K562 (cell line): ENCODE data around the gene HAUS7. TPM values are rescaled to one million over a fixed set of nuclear protein-coding genes. Genes with fewer than 3 reads are reported as not detected.

ENCODE experiments used
- DEAF1 ChIP-seq: fragments of 450-650 bp; formaldehyde crosslinking; IDR thresholded peaks from 2 replicates; pipeline ENCODE4 v1.4.0; 2020; ENCODE audit warnings: mild to moderate bottlenecking, moderate library complexity
- EGR1 ChIP-seq: fragments of 450-650 bp; conservative IDR thresholded peaks from 2 replicates; pipeline ENCODE4 v1.6.1; 2017; ENCODE audit warnings: mild to moderate bottlenecking
- FOXA1 ChIP-seq: fragments of 450-650 bp; IDR thresholded peaks from 2 replicates; pipeline ENCODE4 v1.6.1; 2016; ENCODE audit warnings: mild to moderate bottlenecking, borderline replicate concordance
- FOXK1 ChIP-seq: sonication (generic); formaldehyde crosslinking; IDR thresholded peaks from 2 replicates; pipeline ENCODE4 v1.8.0; 2022; ENCODE audit warnings: missing genetic modification reagents, mild to moderate bottlenecking, borderline replicate concordance
- GATAD2B ChIP-seq: fragments of 450-650 bp; IDR thresholded peaks from 2 replicates; pipeline ENCODE4 v1.6.1; 2017; ENCODE audit warnings: mild to moderate bottlenecking, borderline replicate concordance
- MCM3 ChIP-seq: fragments of 450-650 bp; IDR thresholded peaks from 2 replicates; pipeline ENCODE4 v1.6.1; 2016
- MYC ChIP-seq, 2 experiments: fragments of 250-450 bp in 1 of 2; sonication (Bioruptor Pico) in 1 of 2; IDR thresholded peaks; 2 replicates each; pipeline versions ENCODE4 v1.5.1 to v1.6.1; 2012 to 2021; ENCODE audit warnings: low read depth in 2 of 2, borderline replicate concordance in 1 of 2, improper control_type of control experiment in 1 of 2, low read length in 1 of 2, mild to moderate bottlenecking in 1 of 2, moderate library complexity in 1 of 2
- NFE2 ChIP-seq: IDR thresholded peaks from 2 replicates; pipeline ENCODE4 v1.6.1; 2014; ENCODE audit warnings: antibody characterized with exemption, low read depth
- NFIC ChIP-seq: fragments of 450-650 bp; IDR thresholded peaks from 2 replicates; pipeline ENCODE4 v1.6.1; 2017; ENCODE audit warnings: mild to moderate bottlenecking, inconsistent platforms
- RB1 ChIP-seq: fragments of 450-650 bp; IDR thresholded peaks from 2 replicates; pipeline ENCODE4 v1.6.1; 2017; ENCODE audit warnings: low read depth, mild to moderate bottlenecking
- RCOR1 ChIP-seq, 2 experiments: IDR thresholded peaks; 2 replicates each; pipeline ENCODE4 v1.6.1; 2012; ENCODE audit warnings: low read depth in 2 of 2, low read length in 2 of 2, borderline replicate concordance in 1 of 2, improper control_type of control experiment in 1 of 2
- SMAD4 ChIP-seq: fragments of 250-450 bp; sonication (Bioruptor Pico); conservative IDR thresholded peaks from 2 replicates; pipeline ENCODE4 v1.8.0; 2021; ENCODE audit warnings: inconsistent platforms, mild to moderate bottlenecking, moderate library complexity
- STAG1 ChIP-seq: sonication (generic); formaldehyde crosslinking; IDR thresholded peaks from 2 replicates; pipeline ENCODE4 v1.5.0; 2020; ENCODE audit warnings: missing genetic modification reagents, borderline replicate concordance
- TCF15 ChIP-seq: fragments of 250-450 bp; sonication (Bioruptor Pico); IDR thresholded peaks from 2 replicates; pipeline ENCODE4 v1.8.0; 2022; ENCODE audit warnings: moderate library complexity, mild to moderate bottlenecking, inconsistent platforms
- ZFP91 ChIP-seq: sonication (generic); formaldehyde crosslinking; IDR thresholded peaks from 2 replicates; pipeline ENCODE4 v1.8.0; 2022; ENCODE audit warnings: mild to moderate bottlenecking, missing genetic modification reagents
- polyA plus RNA-seq, 8 experiments: library from polyadenylated mRNA; depleted of rRNA in 4 of 8; stranded (reverse) in 5 of 8; unstranded in 3 of 8; fragments of >200 nt; fragmentation: Nextera tagmentation in 2 of 8; fragmentation: Illumina TruSeq in 1 of 8; extraction: Ambion mirVana in 2 of 8; extraction: Trizol in 1 of 8; gene quantifications; 2 replicates each; pipeline versions ENCODE4 v1.2.1 to v1.2.3, GENCODE V29; 2011 to 2014; ENCODE audit warnings: inconsistent platforms in 1 of 8, missing spikeins in 1 of 8
- total RNA-seq, 7 experiments: library from RNA; depleted of rRNA in 6 of 7; stranded (reverse); fragments of >200 nt in 6 of 7; fragmentation: Illumina TruSeq in 2 of 7; extraction: Trizol in 2 of 7; gene quantifications; 2 replicates each; pipeline versions ENCODE4 v1.2.1 to v1.2.3, GENCODE V29; 2011 to 2021; ENCODE audit warnings: low replicate concordance in 1 of 7
- TF ChIP-seq, protein P1 (sequence below): sonication (generic); formaldehyde crosslinking; IDR thresholded peaks from 2 replicates; pipeline ENCODE4 v1.8.0; 2022; ENCODE audit warnings: missing genetic modification reagents, mild to moderate bottlenecking, moderate library complexity, borderline replicate concordance
- TF ChIP-seq, protein P2 (sequence below): sonication (generic); formaldehyde crosslinking; IDR thresholded peaks from 2 replicates; pipeline ENCODE4 v1.9.0; 2022; ENCODE audit warnings: mild to moderate bottlenecking, missing genetic modification reagents
- TF ChIP-seq, protein P3 (sequence below), 2 experiments: fragments of 450-650 bp in 1 of 2; IDR thresholded peaks; 2 replicates each; pipeline ENCODE4 v1.6.1; 2011 to 2017; ENCODE audit warnings: low read depth in 2 of 2, antibody characterized with exemption in 1 of 2, borderline replicate concordance in 1 of 2, low read length in 1 of 2, mild to moderate bottlenecking in 1 of 2, mixed read lengths in 1 of 2; ENCODE audit not compliant: control insufficient read depth in 1 of 2

HAUS7 gene
- total and polyA plus RNA-seq, 9 of the 15 experiments (the other 6 are each of a cell fraction or from before 2014, with no cell fraction given) = 10.0 to 94.9 (median 48.8) TPM

DNA sequence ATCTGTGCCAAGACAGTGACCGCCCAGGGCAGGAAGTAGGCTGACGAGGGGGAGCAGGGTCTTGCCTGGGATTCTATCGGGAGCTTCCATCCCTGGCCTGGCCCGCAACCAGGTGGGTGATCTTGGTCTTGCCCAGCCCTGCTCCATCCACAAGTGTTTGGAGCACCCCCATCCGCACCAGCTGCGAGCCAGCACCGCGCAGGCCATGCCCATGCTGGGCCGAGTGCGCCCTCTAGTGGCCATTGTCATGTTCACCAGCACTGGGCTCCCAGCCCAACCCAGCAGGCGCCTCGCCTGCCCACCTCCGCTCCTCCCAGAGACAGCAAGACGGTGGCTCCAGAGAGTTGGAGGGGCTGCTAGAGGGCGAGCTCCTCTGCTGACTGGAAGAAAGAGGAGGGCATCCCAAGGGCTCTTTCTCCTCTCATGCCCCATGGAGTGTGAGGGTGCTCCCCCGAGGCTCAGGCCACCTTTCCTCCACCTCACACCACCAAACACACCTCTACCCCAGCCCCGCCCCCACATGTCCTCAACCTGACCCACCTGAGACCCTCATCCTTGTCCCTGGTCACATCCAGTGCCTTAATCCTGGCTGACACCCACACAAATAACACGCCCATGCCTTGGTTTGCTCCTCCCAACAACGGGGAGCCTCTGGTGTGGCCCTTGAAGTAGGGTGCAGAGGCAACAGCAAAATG lies 37.3 kb upstream of the HAUS7 start (continued):
- TF ChIP-seq, protein P1, sequence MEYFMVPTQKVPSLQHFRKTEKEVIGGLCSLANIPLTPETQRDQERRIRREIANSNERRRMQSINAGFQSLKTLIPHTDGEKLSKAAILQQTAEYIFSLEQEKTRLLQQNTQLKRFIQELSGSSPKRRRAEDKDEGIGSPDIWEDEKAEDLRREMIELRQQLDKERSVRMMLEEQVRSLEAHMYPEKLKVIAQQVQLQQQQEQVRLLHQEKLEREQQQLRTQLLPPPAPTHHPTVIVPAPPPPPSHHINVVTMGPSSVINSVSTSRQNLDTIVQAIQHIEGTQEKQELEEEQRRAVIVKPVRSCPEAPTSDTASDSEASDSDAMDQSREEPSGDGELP (CRISPR knock-in tag) = peak; percentile 88
- TF ChIP-seq ZFP91 (CRISPR knock-in tag) (no peak), RB1 (peak; percentile 42; the same call in 1 of the 2 replicates), RCOR1 (IDR thresholded peaks at IDR 0.05; ENCODE audit: borderline replicate concordance in 1 of 2, low read depth in 2 of 2, low read length in 2 of 2) (0 out of 4 replicates have a peak, but pooled peaks of 1 of the 2 experiments have one; percentile 23), GATAD2B (no peak), NFE2 (no peak), STAG1 (peak; percentile 80; the same call in 1 of the 2 replicates), TCF15 (CRISPR knock-in tag) (no peak), EGR1 (peak; percentile 12; the same call in 1 of the 2 replicates), MYC (IDR thresholded peaks at IDR 0.05; ENCODE audit: low read depth, low read length) (0 out of 2 replicates have a peak, but pooled peaks have one; percentile 19), MYC (CRISPR knock-in tag; IDR thresholded peaks at IDR 0.05; ENCODE audit: borderline replicate concordance, low read depth) (no peak), SMAD4 (CRISPR knock-in tag) (no peak), MCM3 (no peak), FOXK1 (CRISPR knock-in tag) (no peak), NFIC (peak; percentile 44; the same call in 1 of the 2 replicates), FOXA1 (no peak), DEAF1 (CRISPR knock-in tag) (peak; percentile 56)
- TF ChIP-seq, protein P2, sequence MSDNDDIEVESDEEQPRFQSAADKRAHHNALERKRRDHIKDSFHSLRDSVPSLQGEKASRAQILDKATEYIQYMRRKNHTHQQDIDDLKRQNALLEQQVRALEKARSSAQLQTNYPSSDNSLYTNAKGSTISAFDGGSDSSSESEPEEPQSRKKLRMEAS (CRISPR knock-in tag) = 0 out of 2 replicates have a peak, but pooled peaks have one; percentile 13
- TF ChIP-seq, protein P3, sequence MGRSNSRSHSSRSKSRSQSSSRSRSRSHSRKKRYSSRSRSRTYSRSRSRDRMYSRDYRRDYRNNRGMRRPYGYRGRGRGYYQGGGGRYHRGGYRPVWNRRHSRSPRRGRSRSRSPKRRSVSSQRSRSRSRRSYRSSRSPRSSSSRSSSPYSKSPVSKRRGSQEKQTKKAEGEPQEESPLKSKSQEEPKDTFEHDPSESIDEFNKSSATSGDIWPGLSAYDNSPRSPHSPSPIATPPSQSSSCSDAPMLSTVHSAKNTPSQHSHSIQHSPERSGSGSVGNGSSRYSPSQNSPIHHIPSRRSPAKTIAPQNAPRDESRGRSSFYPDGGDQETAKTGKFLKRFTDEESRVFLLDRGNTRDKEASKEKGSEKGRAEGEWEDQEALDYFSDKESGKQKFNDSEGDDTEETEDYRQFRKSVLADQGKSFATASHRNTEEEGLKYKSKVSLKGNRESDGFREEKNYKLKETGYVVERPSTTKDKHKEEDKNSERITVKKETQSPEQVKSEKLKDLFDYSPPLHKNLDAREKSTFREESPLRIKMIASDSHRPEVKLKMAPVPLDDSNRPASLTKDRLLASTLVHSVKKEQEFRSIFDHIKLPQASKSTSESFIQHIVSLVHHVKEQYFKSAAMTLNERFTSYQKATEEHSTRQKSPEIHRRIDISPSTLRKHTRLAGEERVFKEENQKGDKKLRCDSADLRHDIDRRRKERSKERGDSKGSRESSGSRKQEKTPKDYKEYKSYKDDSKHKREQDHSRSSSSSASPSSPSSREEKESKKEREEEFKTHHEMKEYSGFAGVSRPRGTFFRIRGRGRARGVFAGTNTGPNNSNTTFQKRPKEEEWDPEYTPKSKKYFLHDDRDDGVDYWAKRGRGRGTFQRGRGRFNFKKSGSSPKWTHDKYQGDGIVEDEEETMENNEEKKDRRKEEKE (IDR thresholded peaks at IDR 0.05; ENCODE audit: borderline replicate concordance in 1 of 2, control insufficient read depth in 1 of 2, low read depth in 2 of 2, low read length in 1 of 2) = no peak
